HS-27A (cell line): ENCODE measurements around the gene SLK.

Experiments used
- DNase-seq: peaks from one replicate; pipeline ENCODE4 v3.0.0-alpha.2; 2012; ENCODE audit warnings: low read depth, missing footprints

SLK gene

DNA sequence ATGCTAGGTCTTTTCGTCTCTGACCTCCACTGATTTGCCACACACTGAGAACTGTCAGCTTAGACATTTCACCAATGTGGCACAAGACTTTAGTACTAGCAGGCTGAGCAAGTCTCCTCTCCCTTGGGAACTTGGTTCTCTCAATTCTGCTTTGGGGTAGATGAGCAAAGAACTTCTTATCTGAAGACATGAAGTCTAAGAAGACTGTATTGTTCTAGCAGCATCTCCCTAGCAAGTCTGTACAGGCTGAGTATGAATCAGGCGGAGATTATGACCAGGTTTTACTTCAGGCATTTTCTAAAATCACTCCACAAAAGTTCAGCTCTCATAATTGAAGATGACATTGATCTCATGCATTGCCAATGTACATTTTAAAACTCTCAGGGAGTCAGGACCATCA lies 25.1 kb upstream of the SLK start:
- DNase-seq, result no peak

DNA sequence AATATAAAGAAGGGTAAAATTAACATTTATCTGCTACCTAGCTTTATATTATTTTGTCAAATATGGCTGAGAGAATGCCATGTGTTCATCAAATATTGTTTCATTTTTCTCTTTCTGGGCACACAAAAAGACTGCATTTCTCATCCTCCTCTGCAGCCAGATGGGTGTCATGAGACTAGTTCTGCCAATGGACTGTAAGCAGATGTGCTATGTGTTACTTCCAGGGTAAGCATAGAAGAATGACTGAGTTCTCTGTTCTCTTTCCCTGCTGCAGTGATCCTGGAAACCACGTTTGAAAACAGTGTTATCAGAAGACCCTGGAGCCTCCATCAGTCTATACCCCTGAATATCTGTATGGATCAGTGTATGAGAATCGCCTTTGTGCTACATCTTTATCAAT lies 24.1 kb upstream of the SLK start:
- DNase-seq, result no peak

- no peak for DNase-seq
Observed at GRCh38 chr10:103947799-103948516, 19.0 kb upstream of the SLK start.

GRCh38 chr10:103949728-103950127 lies 17.2 kb upstream of the SLK start:
- DNase-seq, result no peak

- no peak for DNase-seq
Observed at GRCh38 chr10:103951183-103951582, 15.8 kb upstream of the SLK start.

GRCh38 chr10:103951942-103952341 lies 15.0 kb upstream of the SLK start:
- no peak for DNase-seq

GRCh38 chr10:103954543-103954942 lies 12.4 kb upstream of the SLK start:
- DNase-seq, result no peak

DNA sequence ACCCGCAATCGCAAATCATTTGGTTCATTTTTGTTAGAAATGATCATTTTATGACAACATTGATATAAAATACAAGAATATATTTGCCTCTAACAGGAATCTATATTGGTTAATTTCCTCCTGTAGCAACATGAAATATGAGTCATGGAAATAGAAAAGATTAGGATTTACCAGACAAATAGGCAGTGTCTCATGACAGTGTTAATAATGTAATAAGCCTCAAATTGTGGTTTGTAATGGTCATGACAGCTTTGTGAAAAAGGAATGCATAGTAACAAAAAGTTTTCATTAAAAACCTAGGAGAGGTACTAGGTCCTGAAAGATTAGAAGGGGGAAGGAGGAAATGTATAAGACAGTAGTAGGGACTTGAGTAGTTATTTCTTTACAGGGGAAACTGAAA lies 7.9 kb upstream of the SLK start:
- DNase-seq, result no peak

- DNase-seq, result no peak
Observed at GRCh38 chr10:103960103-103960502, 6.8 kb upstream of the SLK start.

GRCh38 chr10:103967448-103968071 lies 620 bp downstream of the SLK start:
- DNase-seq, result no peak

- no peak for DNase-seq
Observed at GRCh38 chr10:103968441-103969391, 1.8 kb downstream of the SLK start.

DNA sequence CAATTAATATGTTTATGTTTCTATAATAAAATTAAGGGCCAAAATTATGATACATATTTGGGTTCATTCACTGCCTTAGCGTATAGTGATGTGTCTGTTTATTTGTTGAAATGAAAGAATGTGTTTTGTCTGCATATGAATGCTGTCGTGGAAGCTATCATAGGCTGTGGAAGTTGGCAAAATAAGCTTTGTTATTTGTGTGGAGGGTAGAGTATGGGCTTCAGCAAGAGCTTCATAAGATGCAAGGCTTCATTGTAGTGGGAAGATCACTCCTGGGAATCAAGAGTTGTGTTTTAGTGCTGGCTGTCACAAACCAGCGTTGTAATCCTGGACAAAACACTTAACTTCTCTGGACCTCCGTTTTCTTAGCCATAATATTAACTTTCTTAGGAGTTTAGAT lies 2.5 kb downstream of the SLK start:
- DNase-seq, result no peak

- DNase-seq, result no peak
Observed at GRCh38 chr10:103969857-103970627, 3.1 kb downstream of the SLK start.

- no peak for DNase-seq
Observed at GRCh38 chr10:103975169-103975568, 8.2 kb downstream of the SLK start.

DNA sequence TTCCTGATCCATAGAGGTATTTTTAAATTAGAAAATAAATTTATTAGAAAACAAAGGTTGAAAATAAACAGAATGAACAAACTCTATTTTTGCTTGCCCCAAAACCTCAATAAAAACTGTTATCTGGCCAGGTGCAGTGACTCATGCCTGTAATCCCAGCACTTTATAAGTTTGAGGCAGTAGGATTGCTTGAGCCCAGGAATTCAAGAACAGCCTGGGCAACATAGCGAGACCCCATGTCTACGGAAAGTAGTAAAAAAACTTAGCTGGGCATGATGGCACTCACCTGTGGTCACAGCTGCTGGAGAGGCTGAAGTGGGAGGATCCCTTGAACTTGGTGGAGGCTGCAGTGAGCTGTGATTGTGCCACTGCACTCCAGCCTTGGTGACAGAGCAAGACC lies 10.3 kb downstream of the SLK start:
- no peak for DNase-seq

- DNase-seq, result no peak
Observed at GRCh38 chr10:103979530-103979929, 12.6 kb downstream of the SLK start.

GRCh38 chr10:103980288-103980906 lies 13.5 kb downstream of the SLK start:
- DNase-seq, result no peak

DNA sequence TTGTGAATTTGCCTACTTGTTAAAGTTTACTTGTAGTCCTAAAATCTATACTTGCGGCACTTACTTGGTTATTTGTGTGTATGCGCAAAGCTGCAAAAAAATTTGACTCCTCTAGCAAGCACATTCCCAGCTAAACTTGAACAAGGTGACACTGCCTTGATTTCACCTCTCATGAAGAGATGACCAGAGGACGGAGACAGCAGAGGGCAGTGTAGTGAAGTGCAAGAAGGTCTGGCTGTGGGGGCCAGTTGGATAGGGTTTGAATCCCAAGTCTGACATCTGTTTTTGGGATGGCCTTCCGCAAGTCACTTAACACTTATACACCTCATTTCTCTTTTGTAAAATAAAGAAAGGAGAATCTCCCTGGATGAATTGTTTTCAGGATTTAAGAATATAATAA lies 15.7 kb downstream of the SLK start:
- no peak for DNase-seq

GRCh38 chr10:103983367-103983911 lies 16.5 kb downstream of the SLK start:
- no peak for DNase-seq

DNA sequence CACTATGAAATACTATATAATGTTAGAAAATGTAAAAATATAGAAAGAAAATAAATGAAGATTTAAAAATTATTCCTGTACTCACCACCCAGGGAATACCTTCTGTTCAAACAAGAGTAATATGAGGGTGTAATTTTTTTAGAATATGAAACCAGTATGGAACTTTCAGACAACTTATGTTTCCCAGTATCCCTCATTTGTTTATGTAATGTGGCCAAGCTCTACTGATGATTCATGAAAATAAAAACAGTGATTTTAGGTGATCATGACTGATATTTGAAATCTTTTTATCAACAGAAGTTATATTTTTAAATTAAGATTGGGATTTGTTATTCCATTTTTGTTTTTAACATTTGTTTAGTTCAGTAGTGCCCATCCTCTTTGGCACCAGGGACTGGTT lies 18.8 kb downstream of the SLK start:
- no peak for DNase-seq

DNA sequence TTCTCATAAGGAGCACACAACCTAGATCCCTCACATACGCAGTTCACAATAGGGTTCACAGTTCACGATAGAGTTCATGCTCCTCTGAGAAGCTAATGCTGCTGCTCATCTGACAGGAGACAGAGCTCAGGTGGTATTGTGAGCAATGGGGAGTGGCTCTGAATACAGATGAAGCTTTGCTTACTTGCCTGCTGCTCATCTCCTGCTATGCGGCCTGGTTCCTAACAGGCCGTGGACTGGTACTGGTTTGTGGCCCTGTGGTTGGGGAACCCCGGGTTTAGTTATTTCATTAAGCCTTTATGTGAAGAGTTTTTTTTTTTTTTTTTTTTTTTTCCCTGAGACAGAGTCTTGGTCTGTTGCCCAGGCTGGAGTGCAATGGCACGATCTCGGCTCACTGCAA lies 19.4 kb downstream of the SLK start:
- DNase-seq, result no peak
